GM12878 (cell line): ENCODE measurements around the gene GRK5. TPM values are rescaled to one million over a fixed set of nuclear protein-coding genes. Genes with fewer than 3 reads are reported as not detected.

Source experiments
- ATAC-seq: fragments of 200-7000 bp; cut with Tn5 transposase; 3 replicates; pipeline ENCODE4 v1.9.1; 2020; ENCODE audit warnings: mild to moderate bottlenecking, moderate library complexity
- BruUV-seq: library from RNA; stranded (reverse); fragments of 400-500 nt; replicated peaks from 2 replicates; lab custom pipeline; 2021; lab: Mats Ljungman, UMichigan
- CTCF ChIA-PET: fragments of 300-600 bp; sonication (Branson Sonifier 250); formaldehyde crosslinking; extraction: SDS; loops from one replicate; lab custom pipeline; 2021; ENCODE audit warnings: inconsistent platforms; lab: Yijun Ruan, JAX
- POLR2A ChIA-PET: fragments of 350-600 bp; formaldehyde crosslinking; extraction: SDS; loops from one replicate; lab custom pipeline; 2021; ENCODE audit warnings: inconsistent platforms; lab: Charles Lee
- RAD21 ChIA-PET: fragments of 300-600 bp; sonication (Branson Sonifier 250); formaldehyde crosslinking; loops from one replicate; lab custom pipeline; 2023; ENCODE audit warnings: antibody characterized with exemption; ENCODE audit not compliant: unreplicated experiment; lab: Charles Lee
- SMC1A ChIA-PET: fragments of 300-600 bp; sonication (Branson Sonifier 250); formaldehyde crosslinking; loops from one replicate; lab custom pipeline; 2023; ENCODE audit not compliant: unreplicated experiment, uncharacterized antibody; lab: Charles Lee
- DNase-seq: peaks from one replicate; pipeline ENCODE4 v3.0.0-alpha.2; 2011; ENCODE audit warnings: low read depth, low spot score
- FAIRE-seq: peaks from 3 replicates; lab custom pipeline; 2011; peaks lifted over from hg19 to GRCh38; lab: Jason Lieb, UNC
- H2AFZ ChIP-seq: 2 replicates; pipeline ENCODE4 v1.6.0; 2011; ENCODE audit warnings: low read depth, low read length, control low read depth; ENCODE audit not compliant: control insufficient read depth
- H3K27ac ChIP-seq: 2 replicates; pipeline ENCODE4 v1.5.1; 2011; ENCODE audit warnings: control low read depth; ENCODE audit not compliant: control insufficient read depth, insufficient read depth
- H3K27me3 ChIP-seq, 2 experiments: replicated peaks in 1 of 2; 2 replicates each; pipeline versions ENCODE4 v1.6.0 to v1.6.1; 2011; ENCODE audit warnings: low read length in 1 of 2; ENCODE audit not compliant: control insufficient read depth in 2 of 2, insufficient read depth in 2 of 2
- H3K36me3 ChIP-seq, 2 experiments: 2 replicates each; pipeline ENCODE4 v1.5.1; 2011; ENCODE audit warnings: low read length in 1 of 2; ENCODE audit not compliant: control insufficient read depth in 2 of 2, insufficient read depth in 2 of 2
- H3K4me1 ChIP-seq: 2 replicates; pipeline ENCODE4 v1.6.1; 2011; ENCODE audit warnings: mild to moderate bottlenecking, low read length, moderate library complexity, mixed read lengths; ENCODE audit not compliant: control insufficient read depth, insufficient read depth
- H3K4me2 ChIP-seq: 2 replicates; pipeline ENCODE4 v1.6.0; 2011; ENCODE audit warnings: control low read depth; ENCODE audit not compliant: control insufficient read depth, insufficient read depth
- H3K4me3 ChIP-seq: fragments of 200-600 bp; sonication (generic); 2 replicates; pipeline ENCODE4 v1.5.1; 2016
- H3K79me2 ChIP-seq: 2 replicates; pipeline ENCODE4 v1.6.0; 2011; ENCODE audit warnings: low read length; ENCODE audit not compliant: control insufficient read depth, insufficient read depth
- H3K9ac ChIP-seq: 2 replicates; pipeline ENCODE4 v1.8.0; 2011; ENCODE audit warnings: low read length, control low read depth, mixed read lengths; ENCODE audit not compliant: control insufficient read depth, insufficient read depth
- H3K9me3 ChIP-seq: replicated peaks from 3 replicates; pipeline ENCODE4 v1.5.1; 2011; ENCODE audit warnings: mild to moderate bottlenecking, low read length; ENCODE audit not compliant: control insufficient read depth, insufficient read depth
- H4K20me1 ChIP-seq: 2 replicates; pipeline ENCODE4 v1.6.0; 2011; ENCODE audit not compliant: control insufficient read depth, insufficient read depth
- ATF2 ChIP-seq: IDR thresholded peaks from 2 replicates; pipeline ENCODE4 v1.6.1; 2012; ENCODE audit warnings: low read length, inconsistent platforms
- CTCF ChIP-seq, 3 experiments: IDR thresholded peaks in 2 of 3; conservative IDR thresholded peaks in 1 of 3; 2 replicates each; pipeline ENCODE4 v1.5.1; 2011; ENCODE audit warnings: low read depth in 3 of 3, low read length in 3 of 3, mild to moderate bottlenecking in 3 of 3, control low read depth in 2 of 3, moderate library complexity in 2 of 3, inconsistent platforms in 1 of 3, mixed read lengths in 1 of 3; ENCODE audit not compliant: control insufficient read depth in 2 of 3, insufficient read depth in 1 of 3; ENCODE audit errors: extremely low read depth in 1 of 3
- IRF4 ChIP-seq: IDR thresholded peaks from 2 replicates; pipeline ENCODE4 v1.6.1; 2011; ENCODE audit warnings: low read depth, low read length
- NFYB ChIP-seq: IDR thresholded peaks from 2 replicates; pipeline ENCODE4 v1.6.1; 2011; ENCODE audit warnings: low read depth, mild to moderate bottlenecking, low read length, improper control_type of control experiment, moderate library complexity; ENCODE audit not compliant: insufficient read depth
- NR2F1 ChIP-seq: fragments of 450-650 bp; conservative IDR thresholded peaks from 2 replicates; pipeline ENCODE4 v1.6.1; 2017; ENCODE audit warnings: mild to moderate bottlenecking
- SUPT20H ChIP-seq: IDR thresholded peaks from 2 replicates; pipeline ENCODE4 v1.6.1; 2011; ENCODE audit warnings: low read depth, mild to moderate bottlenecking, low read length, moderate library complexity, borderline replicate concordance; ENCODE audit not compliant: control insufficient read depth
- TBL1XR1 ChIP-seq: IDR thresholded peaks from 2 replicates; pipeline ENCODE4 v1.6.1; 2012; ENCODE audit warnings: low read depth, low read length, improper control_type of control experiment
- ZBTB11 ChIP-seq: fragments of 450-650 bp; formaldehyde crosslinking; IDR thresholded peaks from 2 replicates; pipeline ENCODE4 v1.5.0; 2022; ENCODE audit warnings: mild to moderate bottlenecking, missing genetic modification characterization
- ZNF24 ChIP-seq: fragments of 450-650 bp; IDR thresholded peaks from 2 replicates; pipeline ENCODE4 v1.6.1; 2017; ENCODE audit warnings: antibody characterized with exemption, mild to moderate bottlenecking
- WGBS: methylation state at CpG from one replicate; pipeline ENCODE4 v1.1.6; 2016; ENCODE audit warnings: low lambda C conversion rate; ENCODE audit not compliant: insufficient replicate concordance, insufficient coverage; ENCODE audit errors: missing lambda C conversion rate; 5-methylcytosine and 5-hydroxymethylcytosine counted together
- in situ Hi-C: fragments of 300-500 bp; cut with MboI; formaldehyde crosslinking; loops from 9 replicates; pipeline ENCODE4 v1.14.3; 2018; ENCODE audit warnings: mixed read lengths
- intact Hi-C: fragments of 100-400 bp; cut with micrococcal nuclease; formaldehyde crosslinking; loops from one replicate; pipeline ENCODE4 v1.14.2; 2022; ENCODE audit not compliant: unreplicated experiment
- polyA plus RNA-seq, 11 experiments: library from polyadenylated mRNA; depleted of rRNA in 4 of 11; unstranded in 6 of 11; stranded (reverse) in 5 of 11; fragments of >200 nt; fragmentation: Nextera tagmentation in 4 of 11; fragmentation: Illumina TruSeq in 1 of 11; extraction: Ambion mirVana in 4 of 11; extraction: Trizol in 1 of 11; gene quantifications; 1 replicate in 1 of 11; 2 replicates in 10 of 11; pipeline versions ENCODE4 v1.2.1 to v1.2.3, GENCODE V29; 2011 to 2016; ENCODE audit warnings: inconsistent platforms in 2 of 11, missing spikeins in 2 of 11, low read depth in 1 of 11
- total RNA-seq, 4 experiments: library from RNA; depleted of rRNA in 3 of 4; stranded (reverse); fragments of >200 nt in 3 of 4; fragmentation: Illumina TruSeq in 1 of 4; extraction: Trizol in 1 of 4; gene quantifications; 2 replicates each; pipeline versions ENCODE4 v1.2.1 to v1.2.3, GENCODE V29; 2013 to 2021
- TF ChIP-seq, protein P1 (sequence below): IDR thresholded peaks from 2 replicates; pipeline ENCODE4 v1.6.1; 2012; ENCODE audit warnings: mild to moderate bottlenecking, low read depth, low read length
- TF ChIP-seq, protein P2 (sequence below): IDR thresholded peaks from 2 replicates; pipeline ENCODE4 v1.6.1; 2011; ENCODE audit warnings: low read depth, mild to moderate bottlenecking, low read length, moderate library complexity, borderline replicate concordance; ENCODE audit errors: extremely low read depth

The GRK5 gene
- total and polyA plus RNA-seq, 10 of the 15 experiments (the other 5 are each of a cell fraction or from before 2014, with no cell fraction given) = 0.11 to 22.1 (median 10.0) TPM

GRCh38 chr10:119222537-119222936, 15.2 kb downstream of the GRK5 start (continued):
- TF ChIP-seq, protein P1, sequence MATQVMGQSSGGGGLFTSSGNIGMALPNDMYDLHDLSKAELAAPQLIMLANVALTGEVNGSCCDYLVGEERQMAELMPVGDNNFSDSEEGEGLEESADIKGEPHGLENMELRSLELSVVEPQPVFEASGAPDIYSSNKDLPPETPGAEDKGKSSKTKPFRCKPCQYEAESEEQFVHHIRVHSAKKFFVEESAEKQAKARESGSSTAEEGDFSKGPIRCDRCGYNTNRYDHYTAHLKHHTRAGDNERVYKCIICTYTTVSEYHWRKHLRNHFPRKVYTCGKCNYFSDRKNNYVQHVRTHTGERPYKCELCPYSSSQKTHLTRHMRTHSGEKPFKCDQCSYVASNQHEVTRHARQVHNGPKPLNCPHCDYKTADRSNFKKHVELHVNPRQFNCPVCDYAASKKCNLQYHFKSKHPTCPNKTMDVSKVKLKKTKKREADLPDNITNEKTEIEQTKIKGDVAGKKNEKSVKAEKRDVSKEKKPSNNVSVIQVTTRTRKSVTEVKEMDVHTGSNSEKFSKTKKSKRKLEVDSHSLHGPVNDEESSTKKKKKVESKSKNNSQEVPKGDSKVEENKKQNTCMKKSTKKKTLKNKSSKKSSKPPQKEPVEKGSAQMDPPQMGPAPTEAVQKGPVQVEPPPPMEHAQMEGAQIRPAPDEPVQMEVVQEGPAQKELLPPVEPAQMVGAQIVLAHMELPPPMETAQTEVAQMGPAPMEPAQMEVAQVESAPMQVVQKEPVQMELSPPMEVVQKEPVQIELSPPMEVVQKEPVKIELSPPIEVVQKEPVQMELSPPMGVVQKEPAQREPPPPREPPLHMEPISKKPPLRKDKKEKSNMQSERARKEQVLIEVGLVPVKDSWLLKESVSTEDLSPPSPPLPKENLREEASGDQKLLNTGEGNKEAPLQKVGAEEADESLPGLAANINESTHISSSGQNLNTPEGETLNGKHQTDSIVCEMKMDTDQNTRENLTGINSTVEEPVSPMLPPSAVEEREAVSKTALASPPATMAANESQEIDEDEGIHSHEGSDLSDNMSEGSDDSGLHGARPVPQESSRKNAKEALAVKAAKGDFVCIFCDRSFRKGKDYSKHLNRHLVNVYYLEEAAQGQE = no peak
- TF ChIP-seq SUPT20H (no peak), TBL1XR1 (no peak)
- TF ChIP-seq, all 136 proteins: peak for 0

DNA sequence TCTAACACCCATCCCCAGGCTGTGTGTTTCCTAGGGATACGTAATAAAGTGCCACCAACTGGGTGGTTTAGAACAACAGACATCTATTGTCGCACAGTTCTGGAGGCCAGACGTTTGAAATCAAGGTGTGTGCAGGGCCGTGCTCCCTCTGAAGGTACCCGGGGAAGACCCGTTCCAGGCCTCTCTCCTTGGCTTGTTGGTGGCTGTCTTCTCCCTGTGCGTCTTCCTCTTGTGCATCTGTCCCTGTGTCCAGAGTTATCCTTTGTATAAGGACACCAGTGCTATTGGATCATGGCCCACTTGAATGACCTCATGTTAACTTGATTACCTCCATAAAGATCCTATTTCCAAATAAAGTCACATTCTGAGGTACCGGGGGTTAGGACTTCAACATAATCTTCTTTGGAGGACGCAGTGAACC, 15.6 kb downstream of the GRK5 start:
- Histone ChIP-seq H3K9ac (no peak overlapping the region), H3K36me3 (no peaks in the 10 kb centered on the region), H3K27me3 (no peaks in the 10 kb centered on the region), H3K4me1 (0 out of 2 replicates have a peak, but pooled peaks cover 2% of the 10 kb centered on the region), H3K9me3 (no peaks in the 10 kb centered on the region), H3K79me2 (peaks cover 3% of the 10 kb centered on the region), H4K20me1 (no peaks in the 10 kb centered on the region), H3K4me3 (no peak overlapping the region), H3K4me2 (no peak overlapping the region), H2AFZ (no peak overlapping the region), H3K27ac (no peak overlapping the region)
- CTCF ChIA-PET = interaction anchor here (1.0 to 1.7 kb wide), 3 partner anchors 9 to 25 kb away, joined by 3 to 7 read pairs (median 4); no protein-coding TSS in a partner anchor
- FAIRE-seq (no peak), ATAC-seq (no peak), DNase-seq (no peak)
- RAD21 ChIA-PET = interaction anchor here (1.3 to 1.6 kb wide), 2 partner anchors 16 to 45 kb away, joined by 3 to 5 read pairs; partner anchors contain the start of gene GRK5
- SMC1A ChIA-PET = interaction anchor here (1.3 kb wide), 1 partner anchor 13 kb away, joined by 4 read pairs; no protein-coding TSS in a partner anchor
- in situ Hi-C loops (no loop called here), intact Hi-C loops (no loop called here)
- no TSS peak for BruUV-seq
- 95% methylated on average over 9 of the region's 9 CpGs for WGBS
- POLR2A ChIA-PET = no interaction called here
- no peak for TF ChIP-seq IRF4
- TF ChIP-seq NFYB = no peak
- no peak for TF ChIP-seq NR2F1
- no peak for TF ChIP-seq ZNF24
- no peak for TF ChIP-seq ZBTB11 (CRISPR knock-in tag)
- no peak for TF ChIP-seq CTCF (IDR thresholded peaks at IDR 0.05 in 2 of 3, conservative IDR thresholded peaks at IDR 0.05 in 1 of 3; ENCODE audit: control insufficient read depth in 2 of 3, extremely low read depth in 1 of 3, insufficient read depth in 1 of 3, low read depth in 3 of 3, low read length in 3 of 3)
- no peak for TF ChIP-seq ATF2
- TF ChIP-seq, protein P2, sequence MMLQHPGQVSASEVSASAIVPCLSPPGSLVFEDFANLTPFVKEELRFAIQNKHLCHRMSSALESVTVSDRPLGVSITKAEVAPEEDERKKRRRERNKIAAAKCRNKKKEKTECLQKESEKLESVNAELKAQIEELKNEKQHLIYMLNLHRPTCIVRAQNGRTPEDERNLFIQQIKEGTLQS = no peak
